H9 (cell line): ENCODE data around the gene SEMA3C. TPM values are rescaled to one million over a fixed set of nuclear protein-coding genes. Genes with fewer than 3 reads are reported as not detected.

Source experiments
- DNase-seq: peaks from one replicate; pipeline ENCODE4 v3.0.0-alpha.2; 2017
- H2AFZ ChIP-seq: one replicate; pipeline ENCODE4 v1.6.1; 2013; ENCODE audit warnings: mild to moderate bottlenecking, low read length, control low read depth, moderate library complexity
- H2AK5ac ChIP-seq: 2 replicates; pipeline ENCODE4 v1.6.1; 2013; ENCODE audit warnings: low read length, control low read depth, mixed read lengths; ENCODE audit not compliant: insufficient read length
- H2BK120ac ChIP-seq: one replicate; pipeline ENCODE4 v1.6.1; 2013; ENCODE audit warnings: low read depth, mild to moderate bottlenecking, low read length, control low read depth, inconsistent platforms; ENCODE audit not compliant: poor library complexity, severe bottlenecking
- H2BK12ac ChIP-seq: 2 replicates; pipeline ENCODE4 v1.6.1; 2013; ENCODE audit warnings: low read length, control low read depth, mixed read lengths, low read depth; ENCODE audit not compliant: insufficient read length
- H2BK15ac ChIP-seq: 2 replicates; pipeline ENCODE4 v1.6.1; 2013; ENCODE audit warnings: low read depth, low read length, control low read depth
- H2BK20ac ChIP-seq: one replicate; pipeline ENCODE4 v1.6.1; 2013; ENCODE audit warnings: low read depth, mild to moderate bottlenecking, low read length, control low read depth, inconsistent platforms; ENCODE audit not compliant: poor library complexity, severe bottlenecking
- H2BK5ac ChIP-seq: 2 replicates; pipeline ENCODE4 v1.6.1; 2013; ENCODE audit warnings: low read length, control low read depth, mixed read lengths; ENCODE audit not compliant: insufficient read length
- H3K14ac ChIP-seq: 2 replicates; pipeline ENCODE4 v1.6.1; 2013; ENCODE audit warnings: low read length, control low read depth; ENCODE audit not compliant: insufficient read depth
- H3K18ac ChIP-seq: 2 replicates; pipeline ENCODE4 v1.6.1; 2013; ENCODE audit warnings: low read depth, mild to moderate bottlenecking, mixed read lengths, low read length, control low read depth; ENCODE audit not compliant: insufficient read length
- H3K23ac ChIP-seq: 2 replicates; pipeline ENCODE4 v1.6.1; 2013; ENCODE audit warnings: low read length, control low read depth, mixed read lengths, low read depth; ENCODE audit not compliant: insufficient read length
- H3K23me2 ChIP-seq: 2 replicates; pipeline ENCODE4 v1.6.1; 2013; ENCODE audit warnings: low read depth, mild to moderate bottlenecking, mixed read lengths, low read length, control low read depth; ENCODE audit not compliant: insufficient read length, poor library complexity, severe bottlenecking
- H3K27ac ChIP-seq: 2 replicates; pipeline ENCODE4 v1.5.1; 2013; ENCODE audit warnings: low read length, control low read depth, mixed read lengths, low read depth; ENCODE audit not compliant: insufficient read length
- H3K27me3 ChIP-seq: 2 replicates; pipeline ENCODE4 v1.6.1; 2013; ENCODE audit warnings: low read length, control low read depth, inconsistent platforms; ENCODE audit not compliant: insufficient read depth
- H3K4ac ChIP-seq: 2 replicates; pipeline ENCODE4 v1.6.1; 2013; ENCODE audit warnings: low read depth, mild to moderate bottlenecking, control low read depth, inconsistent platforms, low read length, moderate library complexity
- H3K4me1 ChIP-seq: 2 replicates; pipeline ENCODE4 v1.6.1; 2013; ENCODE audit warnings: low read length, control low read depth, inconsistent platforms; ENCODE audit not compliant: insufficient read depth
- H3K4me2 ChIP-seq: 2 replicates; pipeline ENCODE4 v1.6.1; 2013; ENCODE audit warnings: low read length, control low read depth, mixed read lengths; ENCODE audit not compliant: insufficient read length, insufficient read depth
- H3K56ac ChIP-seq: 2 replicates; pipeline ENCODE4 v1.6.1; 2013; ENCODE audit warnings: low read depth, mild to moderate bottlenecking, mixed read lengths, low read length, control low read depth; ENCODE audit not compliant: insufficient read length
- H3K79me1 ChIP-seq: 2 replicates; pipeline ENCODE4 v1.6.1; 2013; ENCODE audit warnings: low read depth, mild to moderate bottlenecking, moderate library complexity, low read length, control low read depth, inconsistent platforms; ENCODE audit not compliant: insufficient read depth, poor library complexity, severe bottlenecking
- H3K79me2 ChIP-seq: 2 replicates; pipeline ENCODE4 v1.6.1; 2013; ENCODE audit warnings: low read length, control low read depth, inconsistent platforms; ENCODE audit not compliant: insufficient read depth
- H3K9ac ChIP-seq: 2 replicates; pipeline ENCODE4 v1.6.1; 2013; ENCODE audit warnings: low read length, control low read depth, mixed read lengths; ENCODE audit not compliant: insufficient read length; ENCODE audit errors: extremely low read depth
- H3K9me3 ChIP-seq: one replicate; pipeline ENCODE4 v1.6.1; 2013; ENCODE audit warnings: low read depth, low read length, inconsistent platforms; ENCODE audit not compliant: control insufficient read depth
- H3T11ph ChIP-seq: one replicate; pipeline ENCODE4 v1.6.1; 2013; ENCODE audit warnings: mild to moderate bottlenecking, low read length, control low read depth, inconsistent platforms
- H4K20me1 ChIP-seq: one replicate; pipeline ENCODE4 v1.6.1; 2013; ENCODE audit not compliant: control insufficient read depth, insufficient read length, insufficient read depth
- H4K5ac ChIP-seq: 2 replicates; pipeline ENCODE4 v1.6.1; 2013; ENCODE audit warnings: low read depth, mild to moderate bottlenecking, mixed read lengths, low read length, control low read depth; ENCODE audit not compliant: insufficient read length
- H4K8ac ChIP-seq: replicated peaks from 2 replicates; pipeline ENCODE4 v1.6.1; 2013; ENCODE audit warnings: low read length, control low read depth, mixed read lengths, low read depth; ENCODE audit not compliant: insufficient read length
- H4K91ac ChIP-seq: 2 replicates; pipeline ENCODE4 v1.6.1; 2013; ENCODE audit warnings: low read depth, mild to moderate bottlenecking, moderate library complexity, mixed read lengths, low read length, control low read depth; ENCODE audit not compliant: insufficient read length
- H3K27ac Mint-ChIP-seq, 3 experiments: 2 replicates in 2 of 3; 3 replicates in 1 of 3; pipeline ENCODE4 v1.8.0; 2020 to 2021; ENCODE audit warnings: mixed read lengths in 3 of 3, mild to moderate bottlenecking in 1 of 3, moderate library complexity in 1 of 3
- H3K27me3 Mint-ChIP-seq: 2 replicates; pipeline ENCODE4 v1.8.0; 2021; ENCODE audit warnings: low read depth, mild to moderate bottlenecking, moderate library complexity, mixed read lengths
- H3K36me3 Mint-ChIP-seq, 3 experiments: 2 replicates in 2 of 3; 3 replicates in 1 of 3; pipeline ENCODE4 v1.8.0; 2020 to 2021; ENCODE audit warnings: low read depth in 3 of 3, mixed read lengths in 3 of 3; ENCODE audit not compliant: insufficient read depth in 1 of 3
- H3K4me1 Mint-ChIP-seq, 2 experiments: 2 replicates each; pipeline ENCODE4 v1.8.0; 2020; ENCODE audit warnings: mixed read lengths in 2 of 2
- H3K4me3 Mint-ChIP-seq, 2 experiments: 2 replicates in 1 of 2; 3 replicates in 1 of 2; pipeline ENCODE4 v1.8.0; 2020 to 2021; ENCODE audit warnings: mild to moderate bottlenecking in 2 of 2, mixed read lengths in 2 of 2, moderate library complexity in 1 of 2
- H3K9me3 Mint-ChIP-seq, 2 experiments: 2 replicates in 1 of 2; 3 replicates in 1 of 2; pipeline ENCODE4 v1.8.0; 2020; ENCODE audit warnings: mild to moderate bottlenecking in 2 of 2, mixed read lengths in 2 of 2, moderate library complexity in 1 of 2
- CTCF ChIP-seq: fragments of 200-600 bp; sonication (generic); conservative IDR thresholded peaks from 3 replicates; pipeline ENCODE4 v1.8.0; 2021; ENCODE audit warnings: antibody characterized with exemption, mild to moderate bottlenecking
- WGBS: extraction: QIAGEN DNeasy Blood & Tissue Kit; methylation state at CpG from one replicate; pipeline ENCODE4 v1.1.7; 2013; ENCODE audit warnings: missing lambda C conversion rate, low lambda C conversion rate, mixed read lengths; ENCODE audit not compliant: insufficient read length; ENCODE audit errors: extremely low coverage; 5-methylcytosine and 5-hydroxymethylcytosine counted together
- total RNA-seq: library from RNA; stranded (reverse); gene quantifications from 2 replicates; pipeline ENCODE4 v1.2.1, GENCODE V29; 2021

SEMA3C gene
- total RNA-seq, 1 experiment from 2014 or later: 1.6 TPM

- no peak overlapping the region for H4K8ac ChIP-seq
- no peaks in the 10 kb centered on the region for H3K9me3 Mint-ChIP-seq
- no peak overlapping the region for H3K9ac ChIP-seq
- no peak overlapping the region for H3K14ac ChIP-seq
- H3K4me1 ChIP-seq: no peaks in the 10 kb centered on the region
- no peak overlapping the region for H2BK12ac ChIP-seq
- no peaks in the 10 kb centered on the region for H4K20me1 ChIP-seq
- H3K27ac ChIP-seq: no peak overlapping the region
- peak overlapping the region in 2 of 3 experiments; percentile 17 to 54; a peak in 3 of 7 replicates for H3K27ac Mint-ChIP-seq
- no peaks in the 10 kb centered on the region for H3K36me3 Mint-ChIP-seq
- no peaks in the 10 kb centered on the region for H3K23me2 ChIP-seq
- no CpG with 5 or more reads among the region's 5 CpGs for WGBS
- H3K27me3 Mint-ChIP-seq: no peaks in the 10 kb centered on the region
- H2AFZ ChIP-seq: no peak overlapping the region
- no peak overlapping the region for H2BK20ac ChIP-seq
- no peaks in the 10 kb centered on the region for H3K27me3 ChIP-seq
- no peak overlapping the region for H3T11ph ChIP-seq
- no peaks in the 10 kb centered on the region for H3K79me1 ChIP-seq
- peaks cover 4 to 6% of the 10 kb centered on the region in 2 experiments for H3K4me1 Mint-ChIP-seq
- no peak for DNase-seq
- H3K4ac ChIP-seq: no peak overlapping the region
- H2BK15ac ChIP-seq: no peak overlapping the region
- H3K56ac ChIP-seq: no peak overlapping the region
- no peak overlapping the region for H4K91ac ChIP-seq
- H3K4me3 Mint-ChIP-seq: no peak overlapping the region
- no peak overlapping the region for H2BK120ac ChIP-seq
- no peak overlapping the region for H4K5ac ChIP-seq
- H2BK5ac ChIP-seq: no peak overlapping the region
- no peak overlapping the region for H2AK5ac ChIP-seq
- TF ChIP-seq CTCF: no peak
- H3K4me2 ChIP-seq: no peak overlapping the region
- no peaks in the 10 kb centered on the region for H3K79me2 ChIP-seq
- H3K23ac ChIP-seq: no peak overlapping the region
- no peaks in the 10 kb centered on the region for H3K9me3 ChIP-seq
- H3K18ac ChIP-seq: no peak overlapping the region
Observed at GRCh38 chr7:80967917-80968297, 49.1 kb upstream of the SEMA3C start.
